K562 (cell line): ENCODE results near the gene DIPK1B. TPM values are rescaled to one million over a fixed set of nuclear protein-coding genes. Genes with fewer than 3 reads are reported as not detected.
A peak's percentile ranks its signal among the peaks of the same experiment; 100 is the strongest.

ENCODE experiments used
- EP300 ChIP-seq: IDR thresholded peaks from 2 replicates; pipeline ENCODE4 v1.6.1; 2012; ENCODE audit warnings: low read length, improper control_type of control experiment
- FOXP1 ChIP-seq: sonication (generic); formaldehyde crosslinking; IDR thresholded peaks from 2 replicates; pipeline ENCODE4 v1.8.0; 2022; ENCODE audit warnings: mild to moderate bottlenecking, missing genetic modification reagents
- HINFP ChIP-seq: fragments of 450-650 bp; conservative IDR thresholded peaks from 2 replicates; pipeline ENCODE4 v1.6.1; 2016; ENCODE audit warnings: missing genetic modification characterization, low read depth, mild to moderate bottlenecking, control low read depth, missing compliant biosample characterization
- MGA ChIP-seq: fragments of 450-650 bp; IDR thresholded peaks from 2 replicates; pipeline ENCODE4 v1.6.1; 2016; ENCODE audit warnings: mild to moderate bottlenecking, moderate library complexity
- RREB1 ChIP-seq: fragments of 250-450 bp; sonication (Bioruptor Pico); IDR thresholded peaks from 2 replicates; pipeline ENCODE4 v1.4.0; 2020
- STAG1 ChIP-seq: sonication (generic); formaldehyde crosslinking; IDR thresholded peaks from 2 replicates; pipeline ENCODE4 v1.5.0; 2020; ENCODE audit warnings: missing genetic modification reagents, borderline replicate concordance
- polyA plus RNA-seq, 8 experiments: library from polyadenylated mRNA; depleted of rRNA in 4 of 8; stranded (reverse) in 5 of 8; unstranded in 3 of 8; fragments of >200 nt; fragmentation: Nextera tagmentation in 2 of 8; fragmentation: Illumina TruSeq in 1 of 8; extraction: Ambion mirVana in 2 of 8; extraction: Trizol in 1 of 8; gene quantifications; 2 replicates each; pipeline versions ENCODE4 v1.2.1 to v1.2.3, GENCODE V29; 2011 to 2014; ENCODE audit warnings: inconsistent platforms in 1 of 8, missing spikeins in 1 of 8
- total RNA-seq, 7 experiments: library from RNA; depleted of rRNA in 6 of 7; stranded (reverse); fragments of >200 nt in 6 of 7; fragmentation: Illumina TruSeq in 2 of 7; extraction: Trizol in 2 of 7; gene quantifications; 2 replicates each; pipeline versions ENCODE4 v1.2.1 to v1.2.3, GENCODE V29; 2011 to 2021; ENCODE audit warnings: low replicate concordance in 1 of 7

Gene DIPK1B
- total and polyA plus RNA-seq, 9 of the 15 experiments (the other 6 are each of a cell fraction or from before 2014, with no cell fraction given): 0.08 to 22.3 (median 5.9) TPM

DNA sequence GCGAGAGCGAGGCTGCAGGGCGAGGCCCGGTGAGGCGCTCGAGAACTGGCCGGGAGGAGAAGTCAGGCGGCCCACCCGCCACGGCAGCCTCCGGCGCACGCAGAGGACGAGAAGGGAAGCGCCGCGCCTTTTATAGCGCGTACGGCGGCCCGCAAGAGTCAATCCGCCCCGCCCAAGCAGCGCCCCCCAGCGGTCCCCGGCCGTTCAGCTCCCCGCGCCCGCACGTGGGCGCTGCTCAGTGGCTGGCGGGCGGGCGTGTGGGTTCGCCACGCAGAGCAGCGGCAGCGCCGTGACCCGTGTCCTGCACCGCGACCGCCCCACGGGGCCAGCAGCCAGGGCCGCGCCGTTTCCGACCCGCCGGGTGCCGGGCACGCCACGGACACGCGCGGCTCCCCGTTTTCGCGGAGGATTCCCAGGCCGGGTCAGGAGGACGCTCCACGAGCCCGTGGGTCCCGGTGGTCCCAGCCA lies 15.7 kb downstream of the DIPK1B start (continued):
- TF ChIP-seq MGA (peak; percentile 80), FOXP1 (peak; percentile 88), STAG1 (CRISPR knock-in tag) (peak; percentile 35; the same call in 1 of the 2 replicates), RREB1 (peak; percentile 68; the same call in 1 of the 2 replicates), EP300 (peak; percentile 64), HINFP (tag) (peak; percentile 73)
